Measurements from ENCODE around the gene DUS4L.

The DUS4L gene

DNA sequence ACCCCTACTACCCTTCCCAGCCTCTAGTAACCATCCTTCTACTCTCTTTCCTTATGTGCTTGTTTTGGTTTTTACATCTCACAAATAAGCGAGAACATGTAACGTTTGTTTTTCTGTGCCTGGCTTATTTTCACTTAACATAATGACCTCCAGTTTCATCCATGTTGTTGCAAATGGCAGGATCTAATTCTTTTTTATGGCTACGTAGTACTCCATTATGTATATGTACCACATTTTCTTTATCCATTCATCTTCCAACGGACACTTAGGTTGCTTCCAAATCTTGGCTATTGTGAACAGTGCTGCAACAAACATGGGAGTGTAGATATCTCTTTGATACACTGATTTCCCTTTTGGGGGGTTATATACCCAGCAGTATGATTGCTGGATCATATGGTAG is 63.2 kb downstream of the DUS4L start:
- Histone ChIP-seq H3K27ac (ENCODE audit: low read length) (no peak overlapping the region), H3K4me3 (ENCODE audit: low read length) (no peak overlapping the region), H4K20me1 (ENCODE audit: insufficient read depth, low read length) (no peaks in the 10 kb centered on the region), H3K4me2 (ENCODE audit: low read depth, low read length) (no peak overlapping the region), H3K79me2 (ENCODE audit: low read length) (no peaks in the 10 kb centered on the region), H3K9ac (ENCODE audit: low read length) (no peak overlapping the region), H3K27me3 (replicated peaks; ENCODE audit: insufficient read depth, low read length) (no peaks in the 10 kb centered on the region), H3K36me3 (replicated peaks; ENCODE audit: insufficient read depth, low read length) (no peaks in the 10 kb centered on the region), H3F3A (ENCODE audit: insufficient read depth, low read length) (no peaks in the 10 kb centered on the region), H3K9me2 (replicated peaks; ENCODE audit: insufficient read depth, low read length) (no peaks in the 10 kb centered on the region), H2AFZ (ENCODE audit: low read length) (no peak overlapping the region), H3K4me1 (ENCODE audit: low read length) (no peaks in the 10 kb centered on the region), H3K9me3 (replicated peaks; ENCODE audit: insufficient read depth, low read length) (no peaks in the 10 kb centered on the region)
- no peak for DNase-seq
- TF ChIP-seq EZH2phosphoT487 (IDR thresholded peaks at IDR 0.05; ENCODE audit: low read length): no peak
- TF ChIP-seq EZH2 (optimal IDR thresholded peaks at IDR 0.05; ENCODE audit: low read depth, low read length): no peak
- TF ChIP-seq CTCF (IDR thresholded peaks at IDR 0.05; ENCODE audit: low read length): no peak

Data from MM.1S (cell line).